ENCODE results near the gene NEDD9. TPM values are rescaled to one million over a fixed set of nuclear protein-coding genes. Genes with fewer than 3 reads are reported as not detected.

Gene NEDD9
- total and polyA plus RNA-seq, 2 of the 13 experiments (the other 11 are each of a cell fraction or from before 2014, with no cell fraction given), result 27.1 to 389 TPM

GRCh38 chr6:11202513-11203305, 29.8 kb downstream of the NEDD9 start (continued):
- TF ChIP-seq ZBTB4 (CRISPR knock-in tag; IDR thresholded peaks at IDR 0.05; ENCODE audit: borderline replicate concordance) (0 out of 2 replicates have a peak, but pooled peaks have one; percentile 49), STAT6 (CRISPR knock-in tag; IDR thresholded peaks at IDR 0.05; ENCODE audit: borderline replicate concordance) (0 out of 2 replicates have a peak, but pooled peaks have one; percentile 68), HDAC6 (IDR thresholded peaks at IDR 0.05; ENCODE audit: low read depth, low read length) (no peak), GLI4 (CRISPR knock-in tag; IDR thresholded peaks at IDR 0.05; ENCODE audit: borderline replicate concordance) (peak; percentile 81; the same call in 1 of the 2 replicates), HNF4A (CRISPR knock-in tag; IDR thresholded peaks at IDR 0.05) (peak; percentile 67), GLMP (CRISPR knock-in tag; IDR thresholded peaks at IDR 0.05; ENCODE audit: borderline replicate concordance) (no peak), ZNF567 (CRISPR knock-in tag; IDR thresholded peaks at IDR 0.05; ENCODE audit: borderline replicate concordance) (no peak), ZFP41 (CRISPR knock-in tag; IDR thresholded peaks at IDR 0.05; ENCODE audit: borderline replicate concordance) (no peak), HHEX (CRISPR knock-in tag; IDR thresholded peaks at IDR 0.05) (no peak), ZNF550 (CRISPR knock-in tag; IDR thresholded peaks at IDR 0.05; ENCODE audit: borderline replicate concordance) (no peak), SKI (IDR thresholded peaks at IDR 0.05; ENCODE audit: partially characterized antibody) (peak; percentile 21), ZNF577 (CRISPR knock-in tag; IDR thresholded peaks at IDR 0.05; ENCODE audit: borderline replicate concordance, low read depth) (no peak), TAF1 (CRISPR knock-in tag; IDR thresholded peaks at IDR 0.05) (peak; percentile 27; the same call in 1 of the 2 replicates), ZBTB26 (CRISPR knock-in tag; IDR thresholded peaks at IDR 0.05; ENCODE audit: borderline replicate concordance) (no peak), TERF1 (CRISPR knock-in tag; IDR thresholded peaks at IDR 0.05) (no peak), SMAD3 (CRISPR knock-in tag; IDR thresholded peaks at IDR 0.05) (peak; percentile 44; the same call in 1 of the 2 replicates), PREB (CRISPR knock-in tag; IDR thresholded peaks at IDR 0.05) (no peak)

Data from HepG2 (cell line).